Type B pancreatic cell (in vitro differentiated cells): Measurements from ENCODE around the gene TCF4. TPM values are rescaled to one million over a fixed set of nuclear protein-coding genes. Genes with fewer than 3 reads are reported as not detected.

ENCODE experiments used
- DNase-seq: peaks from one replicate; pipeline ENCODE4 v3.0.0; 2021; ENCODE audit warnings: mixed read lengths; ENCODE audit not compliant: unreplicated experiment; ENCODE audit errors: extremely low spot score
- H3K27ac Mint-ChIP-seq: 2 replicates; pipeline ENCODE4 v1.8.0; 2021; ENCODE audit warnings: mild to moderate bottlenecking, mixed read lengths
- H3K27me3 Mint-ChIP-seq: 2 replicates; pipeline ENCODE4 v1.8.0; 2021; ENCODE audit warnings: mixed read lengths
- H3K36me3 Mint-ChIP-seq: 2 replicates; pipeline ENCODE4 v1.8.0; 2021; ENCODE audit warnings: mixed read lengths
- H3K4me1 Mint-ChIP-seq: one replicate; pipeline ENCODE4 v1.8.0; 2021; ENCODE audit warnings: mixed read lengths; ENCODE audit not compliant: unreplicated experiment
- H3K4me3 Mint-ChIP-seq: 2 replicates; pipeline ENCODE4 v1.8.0; 2021; ENCODE audit warnings: mild to moderate bottlenecking, mixed read lengths
- H3K9me3 Mint-ChIP-seq: 2 replicates; pipeline ENCODE4 v1.8.0; 2021; ENCODE audit warnings: mixed read lengths
- CTCF ChIP-seq: fragments of 200-600 bp; sonication (generic); conservative IDR thresholded peaks from 2 replicates; pipeline ENCODE4 v1.5.0; 2021; ENCODE audit warnings: antibody characterized with exemption, mild to moderate bottlenecking
- total RNA-seq: library from RNA; stranded (reverse); gene quantifications from 2 replicates; pipeline ENCODE4 v1.2.1, GENCODE V29; 2021; ENCODE audit warnings: low replicate concordance

Gene TCF4
- total RNA-seq, 1 donor from 2014 or later = 189 TPM

GRCh38 chr18:55552526-55553189, 35.3 kb downstream of the TCF4 start:
- peaks cover 5% of the 10 kb centered on the region for H3K9me3 Mint-ChIP-seq
- H3K27me3 Mint-ChIP-seq = no peaks in the 10 kb centered on the region
- peaks cover 17% of the 10 kb centered on the region for H3K4me1 Mint-ChIP-seq
- no peak for TF ChIP-seq CTCF
- H3K4me3 Mint-ChIP-seq = no peak overlapping the region
- no peak overlapping the region for H3K27ac Mint-ChIP-seq
- H3K36me3 Mint-ChIP-seq = peaks cover 25% of the 10 kb centered on the region
- DNase-seq = no peak

- peaks cover 25% of the 10 kb centered on the region for H3K36me3 Mint-ChIP-seq
- H3K27me3 Mint-ChIP-seq = no peaks in the 10 kb centered on the region
Measured at GRCh38 chr18:55551227-55551626, 36.8 kb downstream of the TCF4 start.

GRCh38 chr18:55550471-55550870, 37.5 kb downstream of the TCF4 start:
- H3K27me3 Mint-ChIP-seq = no peaks in the 10 kb centered on the region
- DNase-seq = no peak
- peaks cover 25% of the 10 kb centered on the region for H3K36me3 Mint-ChIP-seq
- H3K27ac Mint-ChIP-seq = no peak overlapping the region
- peaks cover 5% of the 10 kb centered on the region for H3K9me3 Mint-ChIP-seq
- H3K4me3 Mint-ChIP-seq = no peak overlapping the region
- no peak for TF ChIP-seq CTCF
- peaks cover 29% of the 10 kb centered on the region for H3K4me1 Mint-ChIP-seq

More at GRCh38 chr18:55551227-55551626, 36.8 kb downstream of the TCF4 start:
- H3K9me3 Mint-ChIP-seq = peaks cover 5% of the 10 kb centered on the region
- no peak for TF ChIP-seq CTCF
- H3K4me1 Mint-ChIP-seq = peaks cover 29% of the 10 kb centered on the region
- H3K4me3 Mint-ChIP-seq = no peak overlapping the region
- no peak for DNase-seq
- H3K27ac Mint-ChIP-seq = no peak overlapping the region

GRCh38 chr18:55549474-55550104, 38.4 kb downstream of the TCF4 start:
- no peak for DNase-seq
- H3K4me1 Mint-ChIP-seq = peaks cover 32% of the 10 kb centered on the region
- H3K9me3 Mint-ChIP-seq = peaks cover 5% of the 10 kb centered on the region
- H3K27ac Mint-ChIP-seq = no peak overlapping the region
- TF ChIP-seq CTCF = no peak
- no peaks in the 10 kb centered on the region for H3K27me3 Mint-ChIP-seq
- no peak overlapping the region for H3K4me3 Mint-ChIP-seq
- peaks cover 25% of the 10 kb centered on the region for H3K36me3 Mint-ChIP-seq

- peaks cover 5% of the 10 kb centered on the region for H3K9me3 Mint-ChIP-seq
- no peak for TF ChIP-seq CTCF
- H3K27ac Mint-ChIP-seq = no peak overlapping the region
- no peaks in the 10 kb centered on the region for H3K27me3 Mint-ChIP-seq
- no peak for DNase-seq
- no peak overlapping the region for H3K4me3 Mint-ChIP-seq
- peaks cover 26% of the 10 kb centered on the region for H3K36me3 Mint-ChIP-seq
- H3K4me1 Mint-ChIP-seq = peaks cover 36% of the 10 kb centered on the region
Measured at GRCh38 chr18:55547705-55548056, 40.3 kb downstream of the TCF4 start.
